DMS 273 (cell line): Measurements from ENCODE around the gene KIAA2012.
A peak's percentile ranks its signal among the peaks of the same experiment; 100 is the strongest.

Experiments
- DNase-seq: peaks from one replicate; lab custom pipeline; 2025; ENCODE audit not compliant: unreplicated experiment; lab: John Stamatoyannopoulos, UW

KIAA2012 gene

GRCh38 chr2:202148515-202149154 is 75.6 kb downstream of the KIAA2012 start:
- no peak for DNase-seq

DNA sequence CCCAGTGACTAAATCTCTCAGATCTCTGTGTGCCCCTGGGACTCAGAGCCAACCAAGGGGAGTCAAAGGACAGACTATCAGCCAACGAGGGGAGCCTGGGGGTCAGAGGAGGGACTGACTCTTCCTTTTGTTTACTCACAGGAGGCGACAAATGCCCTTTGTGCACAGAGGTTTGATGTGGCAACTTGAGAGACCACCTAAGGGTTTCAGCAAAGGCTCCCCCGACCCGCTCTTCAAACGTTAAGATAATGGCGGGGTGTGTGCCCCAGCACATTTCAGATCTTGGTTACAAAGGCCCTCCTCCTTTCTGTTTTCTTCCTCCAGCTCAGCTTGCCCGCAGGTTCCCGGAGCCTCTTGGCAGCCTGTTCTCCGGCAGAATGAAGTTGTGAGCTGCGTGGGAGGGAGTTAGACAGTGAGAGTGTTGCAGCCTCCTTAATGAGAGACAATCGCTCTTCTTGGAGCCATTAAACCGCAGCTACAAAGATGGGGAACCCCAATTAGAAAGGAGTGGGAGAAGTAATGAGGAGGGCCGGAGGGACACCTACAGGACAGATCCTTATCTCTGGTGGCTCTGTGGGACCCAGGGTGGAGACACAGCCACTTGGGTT is 76.2 kb downstream of the KIAA2012 start:
- DNase-seq: peak; percentile 49

DNA sequence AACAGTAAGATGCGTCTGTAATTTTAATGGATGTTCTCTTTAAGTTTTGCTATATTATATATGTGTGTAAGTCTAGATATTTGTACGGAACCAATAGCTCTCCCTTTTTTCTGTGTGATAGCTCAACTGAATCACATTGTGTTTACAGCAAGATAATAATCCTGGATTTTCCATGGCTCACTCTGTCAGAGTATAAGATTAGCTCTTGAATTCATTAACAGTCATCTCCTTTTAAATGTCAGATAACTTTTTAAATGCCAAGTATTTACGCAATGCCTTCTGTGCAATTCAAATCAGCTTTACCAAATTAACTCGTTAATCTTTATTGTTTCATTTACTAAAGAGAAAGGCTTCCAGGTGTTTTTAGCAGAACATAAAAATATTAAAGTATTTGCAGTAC is 76.9 kb downstream of the KIAA2012 start:
- DNase-seq: no peak

DNA sequence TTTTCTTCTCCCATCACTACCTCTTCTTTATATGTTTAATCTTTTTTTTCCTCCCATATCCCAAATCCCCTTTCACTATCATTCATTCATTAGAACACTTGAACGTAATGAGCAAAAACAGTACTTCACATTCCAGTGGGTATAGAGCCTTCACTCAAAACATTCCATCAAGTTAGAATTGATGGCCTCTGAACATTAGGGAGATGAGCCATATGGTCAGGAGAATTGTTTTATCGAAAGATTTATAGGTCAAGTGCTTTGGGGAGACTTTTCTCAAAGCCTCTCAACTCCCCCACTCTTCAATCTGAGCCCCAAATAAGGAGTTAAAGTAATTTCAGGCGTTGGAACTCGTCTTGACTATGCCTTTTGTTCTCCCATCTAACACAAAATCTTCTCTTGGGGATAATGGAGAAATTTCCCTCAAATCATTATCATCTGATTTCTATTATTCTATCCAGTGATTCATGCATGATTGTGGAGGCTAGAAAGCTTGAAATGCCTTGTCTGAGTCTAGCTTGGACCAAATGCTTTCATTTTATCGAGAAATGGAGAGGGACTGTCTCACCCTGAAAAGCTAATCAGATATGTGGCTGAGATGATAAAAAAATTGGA is 79.2 kb downstream of the KIAA2012 start:
- DNase-seq: no peak

DNA sequence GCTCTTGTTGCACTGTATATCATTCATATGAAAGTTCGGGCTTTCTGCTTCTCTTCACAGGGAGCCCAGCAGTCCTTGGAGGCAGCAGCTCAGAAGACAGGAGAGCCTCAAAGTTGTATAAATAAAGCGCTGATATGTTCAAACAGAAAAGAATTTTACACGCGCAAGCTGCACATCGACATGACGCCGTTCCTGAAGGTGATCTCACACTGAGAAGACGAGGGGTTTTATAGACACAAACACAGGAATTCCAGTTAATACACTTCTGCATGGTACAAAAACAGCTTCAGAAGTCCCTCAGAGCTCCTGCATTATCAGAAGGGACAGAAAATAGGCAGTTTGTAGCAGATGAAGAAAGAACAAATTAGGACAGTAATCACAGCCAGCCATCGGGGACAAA is 81.6 kb downstream of the KIAA2012 start:
- DNase-seq: no peak

- DNase-seq: no peak
Measured at GRCh38 chr2:202157211-202157990, 84.3 kb downstream of the KIAA2012 start.

DNA sequence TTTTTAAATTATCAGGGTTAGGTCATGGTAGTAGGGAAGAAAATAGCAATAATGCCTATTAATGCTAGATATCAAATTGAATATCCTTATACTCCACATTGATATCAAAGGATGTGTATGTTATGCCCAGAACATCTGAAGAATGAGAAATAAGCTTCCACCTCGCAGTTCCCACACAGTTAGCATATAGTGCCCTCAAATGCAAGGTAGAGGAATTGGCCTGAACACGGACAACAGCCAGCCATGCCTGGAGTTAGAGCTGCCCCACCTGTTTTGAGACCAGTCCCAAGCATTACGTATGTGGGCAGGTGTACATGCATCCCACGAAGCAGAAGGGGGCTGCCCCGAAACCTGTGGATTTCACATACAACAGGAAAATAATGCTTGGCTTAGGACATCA is 85.7 kb downstream of the KIAA2012 start:
- DNase-seq: peak; percentile 57

DNA sequence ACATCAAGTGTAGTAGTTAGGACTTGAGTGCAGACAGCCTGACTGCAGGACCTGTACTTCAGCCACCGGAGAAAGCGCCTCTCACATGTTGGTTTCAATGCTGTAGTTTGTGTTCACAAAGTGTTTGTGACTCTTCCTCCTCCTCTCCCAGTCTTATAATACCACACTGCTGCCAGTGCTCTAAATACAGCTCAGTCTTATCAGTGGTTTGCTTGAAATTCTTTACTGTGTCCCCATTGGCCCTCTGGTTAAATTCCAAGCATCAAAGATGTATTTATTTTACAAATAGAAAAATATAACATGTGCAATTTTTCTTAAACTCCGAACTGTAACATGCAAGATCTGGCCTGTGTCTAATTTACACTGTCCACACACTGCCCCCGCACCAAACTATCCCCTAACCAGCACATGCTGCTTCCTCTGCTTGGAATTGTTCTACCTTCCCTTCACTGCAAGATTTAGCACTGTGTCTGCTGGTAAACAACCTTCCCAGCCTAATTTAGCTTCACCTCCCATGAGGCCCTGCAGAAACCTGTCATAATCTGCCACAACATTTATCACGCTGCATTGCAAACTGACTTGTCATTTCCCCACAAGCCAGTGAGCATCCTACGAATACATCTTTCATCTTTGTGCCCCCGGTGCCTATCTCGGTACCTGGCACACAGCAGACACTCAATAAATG is 88.2 kb downstream of the KIAA2012 start:
- no peak for DNase-seq

DNA sequence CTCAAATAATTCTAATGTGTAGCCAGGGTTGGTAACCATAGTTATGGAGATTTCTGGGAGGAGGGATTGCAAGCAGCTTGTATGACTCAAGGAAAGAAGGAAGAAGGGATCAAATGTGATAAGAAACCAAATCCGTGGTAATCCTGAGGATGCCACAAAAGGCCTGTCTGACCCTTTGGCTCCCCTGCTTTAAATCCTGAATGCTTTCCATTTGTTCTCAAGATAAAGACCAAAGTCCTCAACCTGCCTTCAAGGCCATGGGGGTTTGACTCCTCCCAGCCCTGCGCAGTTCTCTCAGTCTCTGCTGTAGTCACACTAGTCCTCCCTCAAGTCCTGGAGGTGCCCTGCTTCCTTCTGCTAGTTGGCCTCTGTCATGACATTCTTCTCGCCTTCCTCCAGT is 91.4 kb downstream of the KIAA2012 start:
- DNase-seq: no peak

GRCh38 chr2:202165208-202165607 is 92.2 kb downstream of the KIAA2012 start:
- no peak for DNase-seq

GRCh38 chr2:202165945-202166344 is 92.9 kb downstream of the KIAA2012 start:
- DNase-seq: no peak

- no peak for DNase-seq
Measured at GRCh38 chr2:202169131-202169530, 96.1 kb downstream of the KIAA2012 start.

GRCh38 chr2:202169832-202170424 is 96.9 kb downstream of the KIAA2012 start:
- no peak for DNase-seq

GRCh38 chr2:202171241-202171825 is 98.3 kb downstream of the KIAA2012 start:
- DNase-seq: peak; percentile 58

- DNase-seq: no peak
Measured at GRCh38 chr2:202172439-202173211, 99.6 kb downstream of the KIAA2012 start.

DNA sequence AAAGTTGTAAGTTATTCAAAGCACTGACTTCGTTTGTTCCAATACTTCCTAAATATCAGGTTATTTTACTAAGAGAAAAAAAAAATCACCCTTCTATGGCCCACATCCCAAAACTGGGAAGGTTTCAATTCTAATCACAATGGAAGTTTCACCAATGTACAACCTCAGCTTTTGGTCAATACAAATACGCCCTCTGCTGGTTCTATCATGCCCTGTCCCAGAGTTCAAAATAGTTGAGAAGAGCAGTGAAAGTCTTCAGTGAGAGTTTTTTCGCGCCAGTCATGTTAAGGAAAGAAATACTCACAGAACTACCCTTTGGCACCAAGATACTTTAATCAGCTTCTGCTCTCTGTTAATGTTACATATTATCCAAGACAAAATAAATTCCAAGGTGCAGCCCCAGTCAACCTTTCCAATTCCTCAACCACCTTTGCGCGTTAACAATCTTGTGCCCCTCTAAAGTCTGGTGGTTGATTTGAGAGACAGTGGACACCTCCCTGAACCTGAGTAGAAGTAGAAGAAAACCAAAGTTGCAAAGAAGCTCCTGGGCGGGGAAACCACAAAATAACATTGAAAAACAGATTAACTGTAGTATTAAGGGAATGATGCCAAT is 105.4 kb downstream of the KIAA2012 start:
- DNase-seq: peak; percentile 89

- no peak for DNase-seq
Measured at GRCh38 chr2:202184557-202184956, 111.5 kb downstream of the KIAA2012 start.

- DNase-seq: peak; percentile 62
Measured at GRCh38 chr2:202185156-202185555, 112.1 kb downstream of the KIAA2012 start.

DNA sequence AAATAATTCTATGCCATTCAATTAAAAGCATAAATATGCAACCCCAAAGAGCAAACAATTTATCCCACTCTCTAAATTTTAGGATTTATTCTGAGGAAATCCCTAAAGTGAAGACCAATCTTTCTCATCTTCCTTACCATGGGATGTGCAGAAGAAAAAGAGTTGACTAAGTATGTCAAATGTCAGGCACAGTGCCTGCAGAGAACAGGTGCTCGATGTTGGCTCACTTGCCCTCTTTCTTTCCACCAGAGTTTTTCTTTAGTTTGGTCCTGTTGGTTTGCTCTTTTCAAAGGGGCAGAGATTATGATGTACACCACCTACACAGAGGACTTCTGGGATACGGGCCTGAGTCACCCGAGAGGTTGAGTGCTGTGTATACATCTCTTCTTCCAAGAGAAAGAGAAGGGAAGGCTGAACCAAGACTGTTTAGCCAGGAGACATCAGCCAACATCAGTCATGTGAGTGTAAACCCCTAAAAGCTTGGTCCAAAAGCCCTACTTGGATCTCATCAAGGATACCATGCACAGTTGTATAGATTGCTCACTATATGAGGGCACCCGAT is 113.7 kb downstream of the KIAA2012 start:
- DNase-seq: no peak
